Right atrium auricular region (tissue), 2 donors: Measurements from ENCODE around the gene GDPD5. TPM values are rescaled to one million over a fixed set of nuclear protein-coding genes. Genes with fewer than 3 reads are reported as not detected.

Source experiments
- DNase-seq: peaks from one replicate; pipeline ENCODE4 v3.0.0-alpha.2; 2019; ENCODE audit warnings: low spot score
- H3K27ac ChIP-seq, 2 donors: fragments of 200-600 bp; sonication (generic); 1 replicate in 1 of 2; 2 replicates in 1 of 2; pipeline ENCODE4 v1.5.1; 2016 to 2019
- H3K27me3 ChIP-seq, 2 donors: fragments of 200-600 bp; sonication (generic); one replicate each; pipeline versions ENCODE4 v1.5.1 to v1.6.0; 2017 to 2019
- H3K36me3 ChIP-seq: fragments of 200-600 bp; sonication (generic); one replicate; pipeline ENCODE4 v1.5.1; 2016
- H3K4me1 ChIP-seq, 2 donors: fragments of 200-600 bp; sonication (generic); one replicate each; pipeline versions ENCODE4 v1.5.1 to v1.6.0; 2017 to 2019
- H3K4me3 ChIP-seq, 2 donors: fragments of 200-600 bp; sonication (generic); 1 replicate in 1 of 2; 2 replicates in 1 of 2; pipeline ENCODE4 v1.5.1; 2017 to 2019; ENCODE audit warnings: mild to moderate bottlenecking in 1 of 2, moderate library complexity in 1 of 2
- H3K9me3 ChIP-seq, 2 donors: fragments of 200-600 bp; sonication (generic); one replicate each; pipeline ENCODE4 v1.5.1; 2019
- total RNA-seq, 2 donors: library from RNA; depleted of rRNA; stranded (reverse); fragments of >200 nt; gene quantifications; one replicate each; pipeline ENCODE4 v1.1.0, GENCODE V29; 2016
- TF ChIP-seq, protein P1 (sequence below), 2 donors: fragments of 200-600 bp; sonication (generic); IDR thresholded peaks; one replicate each; pipeline ENCODE4 v1.5.1; 2019; ENCODE audit warnings: antibody characterized with exemption in 2 of 2

Gene GDPD5
- total RNA-seq, 2 donors from 2014 or later = 3.5 to 6.1 TPM

DNA sequence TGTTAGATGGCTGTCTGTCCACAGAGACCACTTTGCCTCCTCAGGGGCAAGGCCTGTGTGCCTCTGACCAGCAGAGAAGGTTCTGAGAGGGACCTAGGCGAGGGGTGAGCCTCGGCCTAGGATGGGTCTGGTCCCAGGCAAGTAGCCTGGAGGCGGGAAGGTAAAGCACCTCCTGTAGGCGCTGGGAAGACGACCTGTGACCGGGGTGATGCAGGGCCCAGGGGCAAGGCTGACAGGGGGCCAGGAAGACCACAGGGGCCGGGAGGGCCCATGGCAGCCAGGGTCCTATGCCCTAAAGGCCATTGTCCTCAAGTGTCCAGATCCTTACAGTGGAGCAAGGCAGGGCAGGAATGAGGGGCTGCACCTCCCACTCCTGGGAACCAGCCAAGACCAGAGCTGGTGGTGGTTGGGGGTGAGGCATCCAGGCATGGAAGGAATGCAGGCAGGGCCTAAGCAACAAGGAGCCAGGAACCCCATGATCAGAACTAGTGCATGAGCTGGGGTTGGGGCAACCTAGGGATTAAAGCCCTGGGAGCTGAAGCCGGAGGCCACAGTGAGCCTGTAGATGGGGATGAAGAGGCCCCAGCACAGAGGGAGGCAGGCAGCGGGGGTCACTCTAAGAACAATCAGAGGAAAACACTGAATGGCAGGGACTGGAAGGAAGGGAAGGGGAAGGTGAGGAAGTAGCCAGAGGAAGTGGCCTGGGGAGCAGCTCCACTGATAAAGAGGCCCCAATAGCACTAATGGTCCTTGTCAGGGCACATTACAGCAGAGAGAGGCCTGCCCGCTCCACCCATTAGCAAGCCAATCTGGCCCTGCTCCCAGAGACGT, 59.8 kb downstream of the GDPD5 start:
- no peaks in the 10 kb centered on the region for H3K27me3 ChIP-seq
- TF ChIP-seq, protein P1, sequence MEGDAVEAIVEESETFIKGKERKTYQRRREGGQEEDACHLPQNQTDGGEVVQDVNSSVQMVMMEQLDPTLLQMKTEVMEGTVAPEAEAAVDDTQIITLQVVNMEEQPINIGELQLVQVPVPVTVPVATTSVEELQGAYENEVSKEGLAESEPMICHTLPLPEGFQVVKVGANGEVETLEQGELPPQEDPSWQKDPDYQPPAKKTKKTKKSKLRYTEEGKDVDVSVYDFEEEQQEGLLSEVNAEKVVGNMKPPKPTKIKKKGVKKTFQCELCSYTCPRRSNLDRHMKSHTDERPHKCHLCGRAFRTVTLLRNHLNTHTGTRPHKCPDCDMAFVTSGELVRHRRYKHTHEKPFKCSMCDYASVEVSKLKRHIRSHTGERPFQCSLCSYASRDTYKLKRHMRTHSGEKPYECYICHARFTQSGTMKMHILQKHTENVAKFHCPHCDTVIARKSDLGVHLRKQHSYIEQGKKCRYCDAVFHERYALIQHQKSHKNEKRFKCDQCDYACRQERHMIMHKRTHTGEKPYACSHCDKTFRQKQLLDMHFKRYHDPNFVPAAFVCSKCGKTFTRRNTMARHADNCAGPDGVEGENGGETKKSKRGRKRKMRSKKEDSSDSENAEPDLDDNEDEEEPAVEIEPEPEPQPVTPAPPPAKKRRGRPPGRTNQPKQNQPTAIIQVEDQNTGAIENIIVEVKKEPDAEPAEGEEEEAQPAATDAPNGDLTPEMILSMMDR (IDR thresholded peaks at IDR 0.05) = no peak
- no peaks in the 10 kb centered on the region for H3K9me3 ChIP-seq
- H3K4me1 ChIP-seq = peaks cover 0 to 21% of the 10 kb centered on the region in 2 donors
- no peak overlapping the region for H3K27ac ChIP-seq
- no peaks in the 10 kb centered on the region for H3K36me3 ChIP-seq
- DNase-seq = no peak
- H3K4me3 ChIP-seq = no peak overlapping the region

DNA sequence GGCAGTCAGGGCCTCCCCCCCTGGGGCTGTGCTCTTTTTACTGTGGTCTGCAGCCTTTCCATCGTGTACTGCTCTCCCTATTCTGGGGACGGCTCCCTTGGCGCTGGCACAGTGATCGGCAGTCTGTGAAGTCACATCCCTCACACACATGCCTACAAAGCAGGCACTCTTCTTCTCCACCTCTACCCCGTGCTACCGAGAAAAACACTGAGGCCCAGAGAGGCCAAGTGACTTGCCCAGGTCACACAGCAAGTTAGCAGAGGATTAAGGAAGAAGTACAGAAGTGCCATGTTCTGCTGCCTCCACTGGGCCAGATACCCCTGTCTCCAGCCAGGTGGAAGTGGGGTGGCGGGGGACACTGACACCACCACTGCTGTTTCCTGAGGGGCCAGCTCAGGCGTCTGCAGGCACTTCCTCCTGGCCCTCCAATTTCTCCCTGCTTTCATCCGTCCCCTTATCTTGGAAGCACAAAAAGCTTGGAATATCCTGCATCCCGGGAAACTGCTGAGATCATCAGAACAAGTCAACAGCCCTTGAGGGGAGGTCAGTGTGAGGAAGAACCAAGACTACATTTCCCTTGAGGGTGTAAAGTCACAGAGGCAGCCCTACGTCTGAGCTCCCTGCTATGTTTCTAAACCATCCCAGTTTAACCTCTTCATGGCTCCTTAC, 62.5 kb downstream of the GDPD5 start:
- H3K9me3 ChIP-seq = no peaks in the 10 kb centered on the region
- no peak for DNase-seq
- peaks cover 0 to 11% of the 10 kb centered on the region in 2 donors for H3K4me1 ChIP-seq
- H3K27ac ChIP-seq = no peak overlapping the region
- H3K27me3 ChIP-seq = no peaks in the 10 kb centered on the region
- no peak overlapping the region for H3K4me3 ChIP-seq
- TF ChIP-seq, protein P1 (IDR thresholded peaks at IDR 0.05) = no peak
- H3K36me3 ChIP-seq = no peaks in the 10 kb centered on the region

DNA sequence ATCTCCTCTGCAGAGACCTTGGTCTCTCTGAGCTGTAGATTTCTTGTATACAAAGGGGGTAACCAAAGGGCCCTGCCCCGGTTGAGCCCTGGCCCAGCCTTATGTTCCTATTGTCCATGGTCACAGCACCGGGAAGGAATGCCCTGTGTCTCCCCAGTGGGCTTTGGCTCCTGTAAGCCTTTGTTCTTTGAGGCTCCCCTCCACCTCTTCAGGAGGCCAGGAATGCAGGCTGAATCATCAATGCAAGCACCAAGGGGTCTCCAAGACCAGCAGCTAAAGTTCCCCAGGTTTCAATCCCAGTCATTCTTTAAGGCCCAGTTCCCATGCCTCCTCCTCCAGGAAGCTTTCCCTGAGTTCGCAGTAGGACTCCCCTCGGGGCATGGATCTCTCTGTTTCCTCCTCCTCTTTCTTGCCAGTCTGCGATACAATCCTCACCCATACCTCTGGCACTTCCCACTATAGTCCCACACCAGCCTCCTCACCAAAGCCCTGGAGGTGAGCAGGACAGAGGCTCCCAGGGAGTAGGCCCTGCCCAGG, 63.6 kb downstream of the GDPD5 start:
- Histone ChIP-seq H3K9me3 (no peaks in the 10 kb centered on the region), H3K4me1 (peaks cover 0 to 6% of the 10 kb centered on the region in 2 donors), H3K27ac (no peak overlapping the region), H3K36me3 (no peaks in the 10 kb centered on the region), H3K27me3 (no peaks in the 10 kb centered on the region), H3K4me3 (no peak overlapping the region)
- no peak for DNase-seq
- TF ChIP-seq, protein P1 (IDR thresholded peaks at IDR 0.05) = no peak

DNA sequence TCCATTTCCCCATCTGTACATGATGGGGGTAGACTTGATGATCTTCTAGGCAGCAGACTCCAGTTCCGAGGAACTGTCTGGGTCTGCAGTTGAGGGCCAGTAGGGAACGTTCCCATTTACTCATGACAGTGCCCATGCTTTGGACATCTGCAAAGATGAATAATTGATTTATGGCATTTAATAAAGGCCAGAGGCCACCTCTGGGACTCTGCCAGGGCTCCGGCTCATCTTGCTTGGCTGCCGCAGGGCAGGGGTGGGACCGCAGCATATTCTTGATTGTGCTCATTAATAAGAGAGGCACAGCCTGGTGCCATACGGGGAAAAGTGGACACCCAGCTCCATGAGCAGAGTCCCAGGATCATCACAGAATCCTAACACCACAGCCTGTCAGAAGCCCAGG, 64.6 kb downstream of the GDPD5 start:
- no peak for DNase-seq
- no peaks in the 10 kb centered on the region for H3K36me3 ChIP-seq
- H3K27me3 ChIP-seq = no peaks in the 10 kb centered on the region
- peaks cover 0 to 6% of the 10 kb centered on the region in 2 donors for H3K4me1 ChIP-seq
- TF ChIP-seq, protein P1 (IDR thresholded peaks at IDR 0.05) = no peak
- no peak overlapping the region for H3K27ac ChIP-seq
- H3K9me3 ChIP-seq = no peaks in the 10 kb centered on the region
- H3K4me3 ChIP-seq = no peak overlapping the region

DNA sequence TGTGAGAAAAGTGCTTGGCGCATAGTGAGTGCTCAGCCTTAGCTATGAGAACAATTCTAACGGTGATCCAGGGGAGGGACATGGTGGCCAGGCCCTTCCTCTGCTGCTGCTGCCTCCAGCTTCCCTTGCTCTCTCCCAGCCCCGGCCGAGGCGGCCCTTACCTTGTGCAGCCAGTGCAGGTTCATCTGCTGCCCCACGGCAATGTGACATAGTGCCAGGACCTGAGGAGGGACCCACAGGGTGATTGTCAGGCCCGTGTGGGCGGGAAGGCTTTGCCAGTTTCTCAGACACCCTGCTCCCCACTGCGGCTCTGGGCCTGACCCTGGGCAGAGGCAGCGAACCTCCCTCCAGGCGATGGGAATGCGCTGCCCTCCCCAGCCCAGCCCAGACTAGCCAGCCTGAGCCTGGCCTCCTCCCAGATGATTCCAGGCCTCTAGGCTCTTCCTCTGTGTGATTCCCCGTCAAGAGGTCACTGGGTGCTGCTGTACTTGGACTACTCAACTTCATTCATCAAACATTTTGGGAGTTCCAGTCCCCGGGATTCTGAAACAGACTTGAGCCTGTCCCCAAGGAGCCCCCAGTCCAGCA, 69.1 kb downstream of the GDPD5 start:
- Histone ChIP-seq H3K27me3 (no peaks in the 10 kb centered on the region), H3K27ac (no peak overlapping the region), H3K36me3 (no peaks in the 10 kb centered on the region), H3K9me3 (no peaks in the 10 kb centered on the region), H3K4me3 (no peak overlapping the region), H3K4me1 (no peaks in the 10 kb centered on the region)
- TF ChIP-seq, protein P1 (IDR thresholded peaks at IDR 0.05) = no peak
- DNase-seq = no peak
